SIG-M5 treated with dmso at 0.1 percent for 504 hours (cell line): ENCODE measurements around the gene AFG1L.

Experiments used
- DNase-seq: peaks from one replicate; lab custom pipeline; 2025; ENCODE audit not compliant: unreplicated experiment; lab: John Stamatoyannopoulos, UW

The AFG1L gene

GRCh38 chr6:108568551-108569305, 273.9 kb downstream of the AFG1L start:
- no peak for DNase-seq

GRCh38 chr6:108570517-108570916, 275.7 kb downstream of the AFG1L start:
- DNase-seq = peak; percentile 14

GRCh38 chr6:108574457-108575141, 279.7 kb downstream of the AFG1L start:
- DNase-seq = no peak
